ELR (cell line): Measurements from ENCODE around the gene EPHA1.
"Not testable (repeated sequence)": the region's sequence is repeated elsewhere in the genome, so short reads cannot be mapped to it uniquely, and the experiment has no call there.

Experiments used
- DNase-seq: peaks from one replicate; pipeline ENCODE4 v3.0.0-alpha.2; 2015; ENCODE audit warnings: low read depth

Gene EPHA1

GRCh38 chr7:143429770-143430698 lies 21.4 kb upstream of the EPHA1 start:
- peak; percentile 50 for DNase-seq

GRCh38 chr7:143426479-143427142 lies 18.0 kb upstream of the EPHA1 start:
- no peak for DNase-seq

- DNase-seq: not testable (repeated sequence)
Observed at GRCh38 chr7:143424476-143424875, 15.8 kb upstream of the EPHA1 start.

- DNase-seq: no peak
Observed at GRCh38 chr7:143422033-143422432, 13.4 kb upstream of the EPHA1 start.

GRCh38 chr7:143420624-143421023 lies 12.0 kb upstream of the EPHA1 start:
- DNase-seq: not testable (repeated sequence)

- DNase-seq: no peak
Observed at GRCh38 chr7:143419880-143420279, 11.2 kb upstream of the EPHA1 start.

- no peak for DNase-seq
Observed at GRCh38 chr7:143418681-143419458, 10.2 kb upstream of the EPHA1 start.

GRCh38 chr7:143417734-143418383 lies 9.2 kb upstream of the EPHA1 start:
- peak; percentile 42 for DNase-seq

- DNase-seq: peak; percentile 69
Observed at GRCh38 chr7:143416565-143417149, 8.0 kb upstream of the EPHA1 start.

GRCh38 chr7:143415742-143416397 lies 7.2 kb upstream of the EPHA1 start:
- peak; percentile 45 for DNase-seq

- not testable (repeated sequence) for DNase-seq
Observed at GRCh38 chr7:143415209-143415608, 6.6 kb upstream of the EPHA1 start.

GRCh38 chr7:143413123-143413522 lies 4.5 kb upstream of the EPHA1 start:
- DNase-seq: no peak

GRCh38 chr7:143411976-143412708 lies 3.5 kb upstream of the EPHA1 start:
- no peak for DNase-seq

- no peak for DNase-seq
Observed at GRCh38 chr7:143410521-143411004, 1.9 kb upstream of the EPHA1 start.

- no peak for DNase-seq
Observed at GRCh38 chr7:143408252-143408685, 387 bp downstream of the EPHA1 start.

- no peak for DNase-seq
Observed at GRCh38 chr7:143407287-143408251, 1.1 kb downstream of the EPHA1 start.

- no peak for DNase-seq
Observed at GRCh38 chr7:143406002-143406357, 2.7 kb downstream of the EPHA1 start.

- DNase-seq: no peak
Observed at GRCh38 chr7:143405173-143406001, 3.3 kb downstream of the EPHA1 start.
